K562 (cell line): ENCODE measurements around the gene GANAB. TPM values are rescaled to one million over a fixed set of nuclear protein-coding genes. Genes with fewer than 3 reads are reported as not detected.

Source experiments
- ATAC-seq: fragments of 200-7000 bp; cut with Tn5 transposase; 3 replicates; pipeline ENCODE4 v1.9.1; 2020; ENCODE audit warnings: moderate library complexity
- BruUV-seq: library from RNA; stranded (reverse); fragments of 400-500 nt; replicated peaks from 2 replicates; lab custom pipeline; 2021; lab: Mats Ljungman, UMichigan
- CTCF ChIA-PET: fragments of 300-600 bp; formaldehyde crosslinking; extraction: SDS; loops from one replicate; lab custom pipeline; 2021; ENCODE audit warnings: low intra/inter-chr PET ratio; lab: Yijun Ruan, JAX
- POLR2A ChIA-PET: fragments of 300-600, 350-650 bp; sonication (Branson Sonifier 250); formaldehyde crosslinking; extraction: SDS; loops from one replicate; lab custom pipeline; 2021; ENCODE audit warnings: antibody characterized with exemption, inconsistent platforms; lab: Yijun Ruan, JAX
- DNase-seq, 4 experiments: peaks; one replicate each; pipeline versions ENCODE4 v3.0.0 to v3.0.0-alpha.2; 2011 to 2018; ENCODE audit warnings: low spot score in 3 of 4, mixed read lengths in 3 of 4; ENCODE audit errors: extremely low read depth in 1 of 4
- FAIRE-seq: peaks from 2 replicates; lab custom pipeline; 2011; peaks lifted over from hg19 to GRCh38; lab: Jason Lieb, UNC
- H2AFZ ChIP-seq: 2 replicates; pipeline ENCODE4 v1.6.0; 2011; ENCODE audit warnings: low read depth, low read length, control low read depth, inconsistent platforms
- H3K27ac ChIP-seq: fragments of 200-600 bp; 3 replicates; pipeline ENCODE4 v1.8.0; 2011; ENCODE audit warnings: low read depth, mild to moderate bottlenecking, control low read depth, inconsistent platforms, low read length, moderate library complexity, mixed read lengths; ENCODE audit errors: extremely low read depth
- H3K27me3 ChIP-seq, 2 experiments: fragments of 300-600 bp in 1 of 2; 2 replicates in 1 of 2; 3 replicates in 1 of 2; pipeline versions ENCODE4 v1.6.0 to v1.8.0; 2011; ENCODE audit warnings: inconsistent platforms in 2 of 2, low read length in 2 of 2, mild to moderate bottlenecking in 1 of 2, mixed read lengths in 1 of 2, moderate library complexity in 1 of 2; ENCODE audit not compliant: control insufficient read depth in 2 of 2, insufficient read depth in 2 of 2
- H3K36me3 ChIP-seq: fragments of 300-600 bp; 3 replicates; pipeline ENCODE4 v1.8.0; 2011; ENCODE audit warnings: mild to moderate bottlenecking, low read length, inconsistent platforms; ENCODE audit not compliant: control insufficient read depth, insufficient read depth
- H3K4me1 ChIP-seq, 2 experiments: fragments of 200-600 bp in 1 of 2; replicated peaks in 1 of 2; 2 replicates in 1 of 2; 3 replicates in 1 of 2; pipeline versions ENCODE4 v1.5.1 to v1.8.0; 2011; ENCODE audit warnings: inconsistent platforms in 2 of 2, low read length in 2 of 2, mild to moderate bottlenecking in 1 of 2, mixed read lengths in 1 of 2, moderate library complexity in 1 of 2; ENCODE audit not compliant: control insufficient read depth in 2 of 2, insufficient read depth in 2 of 2
- H3K4me2 ChIP-seq: 2 replicates; pipeline ENCODE4 v1.6.1; 2011; ENCODE audit warnings: low read length, control low read depth, inconsistent platforms, mixed read lengths; ENCODE audit not compliant: insufficient read depth
- H3K4me3 ChIP-seq: fragments of 200-600 bp; sonication (generic), shearing (Covaris generic); 2 replicates; pipeline ENCODE4 v1.5.1; 2016; ENCODE audit warnings: control low read depth, inconsistent platforms
- H3K79me2 ChIP-seq: fragments of 200-600 bp; 3 replicates; pipeline ENCODE4 v1.8.0; 2011; ENCODE audit warnings: low read length, inconsistent platforms; ENCODE audit not compliant: control insufficient read depth, insufficient read depth
- H3K9ac ChIP-seq, 2 experiments: 2 replicates each; pipeline versions ENCODE4 v1.6.0 to v1.6.1; 2011; ENCODE audit warnings: low read depth in 2 of 2, low read length in 2 of 2, control low read depth in 1 of 2, inconsistent platforms in 1 of 2, mild to moderate bottlenecking in 1 of 2, mixed read lengths in 1 of 2; ENCODE audit not compliant: insufficient read depth in 1 of 2
- H3K9me1 ChIP-seq: one replicate; pipeline ENCODE4 v1.6.0; 2011; ENCODE audit warnings: inconsistent platforms, mild to moderate bottlenecking, low read length, moderate library complexity; ENCODE audit not compliant: control insufficient read depth, insufficient read depth
- H3K9me3 ChIP-seq: replicated peaks from 2 replicates; pipeline ENCODE4 v1.5.1; 2011; ENCODE audit warnings: low read depth, low read length, inconsistent platforms; ENCODE audit not compliant: control insufficient read depth, insufficient read depth
- H4K20me1 ChIP-seq: replicated peaks from 2 replicates; pipeline ENCODE4 v1.6.1; 2011; ENCODE audit warnings: low read length, inconsistent platforms, mixed read lengths; ENCODE audit not compliant: control insufficient read depth, insufficient read depth
- FOXK2 ChIP-seq, 2 experiments: fragments of 450-650 bp; IDR thresholded peaks in 1 of 2; conservative IDR thresholded peaks in 1 of 2; 2 replicates each; pipeline ENCODE4 v1.6.1; 2016; ENCODE audit warnings: low read depth in 2 of 2, mild to moderate bottlenecking in 1 of 2
- MIER1 ChIP-seq: fragments of 450-650 bp; IDR thresholded peaks from 2 replicates; pipeline ENCODE4 v1.6.1; 2016; ENCODE audit warnings: antibody characterized with exemption, mild to moderate bottlenecking, low read depth
- MTA3 ChIP-seq: fragments of 450-650 bp; formaldehyde crosslinking; IDR thresholded peaks from 2 replicates; pipeline ENCODE4 v1.6.1; 2017; ENCODE audit warnings: mild to moderate bottlenecking, borderline replicate concordance
- POLR2A ChIP-seq: fragments of 450-650 bp; conservative IDR thresholded peaks from 2 replicates; pipeline ENCODE4 v1.6.1; 2016
- SIN3A ChIP-seq, 2 experiments: fragments of 150-350 bp in 1 of 2; IDR thresholded peaks; 2 replicates each; pipeline ENCODE4 v1.6.1; 2011 to 2016; ENCODE audit warnings: borderline replicate concordance in 2 of 2, low read depth in 2 of 2, low read length in 2 of 2, mild to moderate bottlenecking in 2 of 2, moderate library complexity in 2 of 2; ENCODE audit not compliant: control insufficient read depth in 1 of 2
- ZNF354B ChIP-seq: fragments of 250-450 bp; sonication (Bioruptor Pico); IDR thresholded peaks from 2 replicates; pipeline ENCODE4 v1.4.0; 2020
- WGBS: fragments of 100-300 bp; shearing (Covaris generic); methylation state at CpG from one replicate; pipeline ENCODE4 v1.1.6; 2016; ENCODE audit warnings: low coverage, mixed read lengths; ENCODE audit not compliant: insufficient coverage; ENCODE audit errors: missing lambda C conversion rate; 5-methylcytosine and 5-hydroxymethylcytosine counted together
- in situ Hi-C: fragments of 300-500 bp; cut with MboI; formaldehyde crosslinking; loops from 4 replicates; pipeline ENCODE4 v1.15.0; 2018; ENCODE audit warnings: inconsistent platforms, mixed read lengths
- intact Hi-C: fragments of 100-400 bp; cut with micrococcal nuclease; formaldehyde crosslinking; loops from 2 replicates; pipeline ENCODE4 v1.14.2; 2022
- polyA plus RNA-seq, 8 experiments: library from polyadenylated mRNA; depleted of rRNA in 4 of 8; stranded (reverse) in 5 of 8; unstranded in 3 of 8; fragments of >200 nt; fragmentation: Nextera tagmentation in 2 of 8; fragmentation: Illumina TruSeq in 1 of 8; extraction: Ambion mirVana in 2 of 8; extraction: Trizol in 1 of 8; gene quantifications; 2 replicates each; pipeline versions ENCODE4 v1.2.1 to v1.2.3, GENCODE V29; 2011 to 2014; ENCODE audit warnings: inconsistent platforms in 1 of 8, missing spikeins in 1 of 8
- total RNA-seq, 7 experiments: library from RNA; depleted of rRNA in 6 of 7; stranded (reverse); fragments of >200 nt in 6 of 7; fragmentation: Illumina TruSeq in 2 of 7; extraction: Trizol in 2 of 7; gene quantifications; 2 replicates each; pipeline versions ENCODE4 v1.2.1 to v1.2.3, GENCODE V29; 2011 to 2021; ENCODE audit warnings: low replicate concordance in 1 of 7
- TF ChIP-seq, protein P1 (sequence below): fragments of 450-650 bp; IDR thresholded peaks from 2 replicates; pipeline ENCODE4 v1.6.1; 2016; ENCODE audit warnings: low read depth
- TF ChIP-seq, protein P2 (sequence below): fragments of 200-400 bp; formaldehyde crosslinking; IDR thresholded peaks from 2 replicates; pipeline ENCODE4 v1.6.1; 2017; ENCODE audit warnings: mild to moderate bottlenecking, low read depth, low read length, moderate library complexity
- TF ChIP-seq, protein P3 (sequence below): sonication (generic); formaldehyde crosslinking; IDR thresholded peaks from 2 replicates; pipeline ENCODE4 v1.8.1; 2023; ENCODE audit warnings: mild to moderate bottlenecking, missing genetic modification reagents

GANAB gene
- total and polyA plus RNA-seq, 9 of the 15 experiments (the other 6 are each of a cell fraction or from before 2014, with no cell fraction given), result 6.5 to 284 (median 161) TPM

DNA sequence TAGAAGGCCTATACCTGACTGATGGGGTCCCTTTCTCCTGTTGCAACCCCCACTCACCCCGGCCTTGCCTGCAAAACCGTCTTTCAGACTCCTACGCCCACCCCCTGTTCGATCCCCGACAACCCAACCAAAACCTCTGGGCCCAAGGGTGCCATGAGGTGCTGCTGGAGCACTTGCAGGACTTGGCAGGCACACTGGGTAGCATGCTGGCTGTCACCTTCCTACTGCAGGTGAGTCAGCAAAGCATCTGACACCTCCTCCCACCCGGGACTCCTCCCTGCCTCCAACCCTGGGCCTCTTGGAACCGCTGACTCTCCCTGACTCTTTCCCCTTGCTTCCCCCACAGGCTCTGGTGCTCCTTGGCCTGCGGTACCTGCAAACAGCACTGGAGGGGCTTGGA lies 32.1 kb downstream of the GANAB start:
- ChIA-PET POLR2A (interaction anchor here (0.9 kb wide), 1 partner anchor 40 kb away, joined by 3 read pairs; no protein-coding TSS in a partner anchor), CTCF (interaction anchor here (0.5 kb wide), 1 partner anchor 115 kb away, joined by 3 read pairs; no protein-coding TSS in a partner anchor)
- Histone ChIP-seq H3K9ac (peak overlapping the region; percentile 20 to 82; a peak in 3 of 4 replicates), H3K36me3 (peaks cover 47% of the 10 kb centered on the region), H3K79me2 (peaks cover 26% of the 10 kb centered on the region), H4K20me1 (0 out of 2 replicates have a peak, but pooled peaks cover 5% of the 10 kb centered on the region), H3K27me3 (no peaks in the 10 kb centered on the region), H3K27ac (peak overlapping the region; percentile 43; the same call in 2 of the 3 replicates), H2AFZ (no peak overlapping the region), H3K4me2 (peak overlapping the region; percentile 28), H3K9me3 (no peaks in the 10 kb centered on the region), H3K9me1 (peaks cover 2% of the 10 kb centered on the region), H3K4me1 (peaks cover 29 to 60% of the 10 kb centered on the region in 2 experiments), H3K4me3 (no peak overlapping the region)
- BruUV-seq, result no TSS peak
- ATAC-seq (peak; percentile 44), DNase-seq (peak; percentile 52 to 76 (median 58)), FAIRE-seq (peak; percentile 78)
- WGBS, result 42% methylated on average over 8 of the region's 8 CpGs
- intact Hi-C loops (loop anchor here (5.0 kb wide), 1 partner anchor 78 kb away; no protein-coding TSS in a partner anchor), in situ Hi-C loops (no loop called here)
- no peak for TF ChIP-seq MIER1
- 0 out of 2 replicates have a peak, but pooled peaks have one; percentile 28 for TF ChIP-seq POLR2A
- no peak for TF ChIP-seq ZNF354B (CRISPR knock-in tag)
- TF ChIP-seq SIN3A (IDR thresholded peaks at IDR 0.05; ENCODE audit: borderline replicate concordance in 2 of 2, control insufficient read depth in 1 of 2, low read depth in 2 of 2, low read length in 2 of 2), result peak in 1 of 2 experiments; percentile 44; a peak in 1 of 4 replicates
- 0 out of 4 replicates have a peak, but pooled peaks of 1 of the 2 experiments have one; percentile 21 for TF ChIP-seq FOXK2 (conservative IDR thresholded peaks at IDR 0.05 in 1 of 2, IDR thresholded peaks at IDR 0.05 in 1 of 2; ENCODE audit: low read depth in 2 of 2)
- TF ChIP-seq, protein P1, sequence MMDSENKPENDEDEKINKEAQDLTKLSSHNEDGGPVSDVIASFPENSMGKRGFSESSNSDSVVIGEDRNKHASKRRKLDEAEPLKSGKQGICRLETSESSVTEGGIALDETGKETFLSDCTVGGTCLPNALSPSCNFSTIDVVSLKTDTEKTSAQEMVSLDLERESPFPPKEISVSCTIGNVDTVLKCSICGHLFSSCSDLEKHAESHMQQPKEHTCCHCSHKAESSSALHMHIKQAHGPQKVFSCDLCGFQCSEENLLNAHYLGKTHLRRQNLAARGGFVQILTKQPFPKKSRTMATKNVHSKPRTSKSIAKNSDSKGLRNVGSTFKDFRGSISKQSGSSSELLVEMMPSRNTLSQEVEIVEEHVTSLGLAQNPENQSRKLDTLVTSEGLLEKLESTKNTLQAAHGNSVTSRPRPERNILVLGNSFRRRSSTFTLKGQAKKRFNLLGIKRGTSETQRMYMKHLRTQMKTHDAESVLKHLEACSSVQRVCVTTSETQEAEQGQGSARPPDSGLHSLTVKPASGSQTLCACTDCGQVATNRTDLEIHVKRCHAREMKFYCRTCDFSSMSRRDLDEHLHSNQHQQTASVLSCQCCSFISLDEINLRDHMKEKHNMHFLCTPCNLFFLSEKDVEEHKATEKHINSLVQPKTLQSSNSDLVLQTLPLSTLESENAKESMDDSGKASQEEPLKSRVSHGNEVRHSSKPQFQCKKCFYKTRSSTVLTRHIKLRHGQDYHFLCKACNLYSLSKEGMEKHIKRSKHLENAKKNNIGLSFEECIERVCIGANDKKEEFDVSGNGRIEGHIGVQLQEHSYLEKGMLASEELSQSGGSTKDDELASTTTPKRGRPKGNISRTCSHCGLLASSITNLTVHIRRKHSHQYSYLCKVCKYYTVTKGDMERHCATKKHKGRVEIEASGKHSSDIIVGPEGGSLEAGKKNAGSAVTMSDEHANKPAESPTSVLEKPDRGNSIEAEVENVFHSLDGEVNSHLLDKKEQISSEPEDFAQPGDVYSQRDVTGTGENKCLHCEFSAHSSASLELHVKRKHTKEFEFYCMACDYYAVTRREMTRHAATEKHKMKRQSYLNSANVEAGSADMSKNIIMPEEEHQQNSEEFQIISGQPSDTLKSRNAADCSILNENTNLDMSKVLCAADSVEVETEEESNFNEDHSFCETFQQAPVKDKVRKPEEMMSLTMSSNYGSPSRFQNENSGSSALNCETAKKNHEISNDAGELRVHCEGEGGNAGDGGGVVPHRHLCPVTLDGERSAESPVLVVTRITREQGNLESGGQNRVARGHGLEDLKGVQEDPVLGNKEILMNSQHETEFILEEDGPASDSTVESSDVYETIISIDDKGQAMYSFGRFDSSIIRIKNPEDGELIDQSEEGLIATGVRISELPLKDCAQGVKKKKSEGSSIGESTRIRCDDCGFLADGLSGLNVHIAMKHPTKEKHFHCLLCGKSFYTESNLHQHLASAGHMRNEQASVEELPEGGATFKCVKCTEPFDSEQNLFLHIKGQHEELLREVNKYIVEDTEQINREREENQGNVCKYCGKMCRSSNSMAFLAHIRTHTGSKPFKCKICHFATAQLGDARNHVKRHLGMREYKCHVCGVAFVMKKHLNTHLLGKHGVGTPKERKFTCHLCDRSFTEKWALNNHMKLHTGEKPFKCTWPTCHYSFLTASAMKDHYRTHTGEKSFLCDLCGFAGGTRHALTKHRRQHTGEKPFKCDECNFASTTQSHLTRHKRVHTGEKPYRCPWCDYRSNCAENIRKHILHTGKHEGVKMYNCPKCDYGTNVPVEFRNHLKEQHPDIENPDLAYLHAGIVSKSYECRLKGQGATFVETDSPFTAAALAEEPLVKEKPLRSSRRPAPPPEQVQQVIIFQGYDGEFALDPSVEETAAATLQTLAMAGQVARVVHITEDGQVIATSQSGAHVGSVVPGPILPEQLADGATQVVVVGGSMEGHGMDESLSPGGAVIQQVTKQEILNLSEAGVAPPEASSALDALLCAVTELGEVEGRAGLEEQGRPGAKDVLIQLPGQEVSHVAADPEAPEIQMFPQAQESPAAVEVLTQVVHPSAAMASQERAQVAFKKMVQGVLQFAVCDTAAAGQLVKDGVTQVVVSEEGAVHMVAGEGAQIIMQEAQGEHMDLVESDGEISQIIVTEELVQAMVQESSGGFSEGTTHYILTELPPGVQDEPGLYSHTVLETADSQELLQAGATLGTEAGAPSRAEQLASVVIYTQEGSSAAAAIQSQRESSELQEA, result no peak
- TF ChIP-seq, protein P2, sequence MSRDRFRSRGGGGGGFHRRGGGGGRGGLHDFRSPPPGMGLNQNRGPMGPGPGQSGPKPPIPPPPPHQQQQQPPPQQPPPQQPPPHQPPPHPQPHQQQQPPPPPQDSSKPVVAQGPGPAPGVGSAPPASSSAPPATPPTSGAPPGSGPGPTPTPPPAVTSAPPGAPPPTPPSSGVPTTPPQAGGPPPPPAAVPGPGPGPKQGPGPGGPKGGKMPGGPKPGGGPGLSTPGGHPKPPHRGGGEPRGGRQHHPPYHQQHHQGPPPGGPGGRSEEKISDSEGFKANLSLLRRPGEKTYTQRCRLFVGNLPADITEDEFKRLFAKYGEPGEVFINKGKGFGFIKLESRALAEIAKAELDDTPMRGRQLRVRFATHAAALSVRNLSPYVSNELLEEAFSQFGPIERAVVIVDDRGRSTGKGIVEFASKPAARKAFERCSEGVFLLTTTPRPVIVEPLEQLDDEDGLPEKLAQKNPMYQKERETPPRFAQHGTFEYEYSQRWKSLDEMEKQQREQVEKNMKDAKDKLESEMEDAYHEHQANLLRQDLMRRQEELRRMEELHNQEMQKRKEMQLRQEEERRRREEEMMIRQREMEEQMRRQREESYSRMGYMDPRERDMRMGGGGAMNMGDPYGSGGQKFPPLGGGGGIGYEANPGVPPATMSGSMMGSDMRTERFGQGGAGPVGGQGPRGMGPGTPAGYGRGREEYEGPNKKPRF, result no peak
- TF ChIP-seq, protein P3, sequence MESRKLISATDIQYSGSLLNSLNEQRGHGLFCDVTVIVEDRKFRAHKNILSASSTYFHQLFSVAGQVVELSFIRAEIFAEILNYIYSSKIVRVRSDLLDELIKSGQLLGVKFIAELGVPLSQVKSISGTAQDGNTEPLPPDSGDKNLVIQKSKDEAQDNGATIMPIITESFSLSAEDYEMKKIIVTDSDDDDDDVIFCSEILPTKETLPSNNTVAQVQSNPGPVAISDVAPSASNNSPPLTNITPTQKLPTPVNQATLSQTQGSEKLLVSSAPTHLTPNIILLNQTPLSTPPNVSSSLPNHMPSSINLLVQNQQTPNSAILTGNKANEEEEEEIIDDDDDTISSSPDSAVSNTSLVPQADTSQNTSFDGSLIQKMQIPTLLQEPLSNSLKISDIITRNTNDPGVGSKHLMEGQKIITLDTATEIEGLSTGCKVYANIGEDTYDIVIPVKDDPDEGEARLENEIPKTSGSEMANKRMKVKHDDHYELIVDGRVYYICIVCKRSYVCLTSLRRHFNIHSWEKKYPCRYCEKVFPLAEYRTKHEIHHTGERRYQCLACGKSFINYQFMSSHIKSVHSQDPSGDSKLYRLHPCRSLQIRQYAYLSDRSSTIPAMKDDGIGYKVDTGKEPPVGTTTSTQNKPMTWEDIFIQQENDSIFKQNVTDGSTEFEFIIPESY (CRISPR knock-in tag), result no peak
- no peak for TF ChIP-seq MTA3
